GM12873 (cell line): ENCODE data around the gene CUBN.

Source experiments
- CTCF ChIP-seq: IDR thresholded peaks from 2 replicates; pipeline ENCODE4 v1.5.1; 2012; ENCODE audit warnings: low read depth, mild to moderate bottlenecking, moderate library complexity, low read length, control low read depth; ENCODE audit not compliant: insufficient read depth; ENCODE audit errors: missing control alignments

Gene CUBN

GRCh38 chr10:17028798-17029197, 100.8 kb downstream of the CUBN start:
- TF ChIP-seq CTCF, result no peak

GRCh38 chr10:17026686-17027485, 102.7 kb downstream of the CUBN start:
- TF ChIP-seq CTCF, result no peak

GRCh38 chr10:17025444-17026295, 103.9 kb downstream of the CUBN start:
- no peak for TF ChIP-seq CTCF

- no peak for TF ChIP-seq CTCF
These were observed 105.2 kb downstream of the CUBN start for GRCh38 chr10:17024461-17024860.

- TF ChIP-seq CTCF, result no peak
These were observed 106.0 kb downstream of the CUBN start for GRCh38 chr10:17023386-17024298.

- TF ChIP-seq CTCF, result no peak
These were observed 106.7 kb downstream of the CUBN start for GRCh38 chr10:17022896-17023295.
